ENCODE data around the gene EPB41L2. TPM values are rescaled to one million over a fixed set of nuclear protein-coding genes. Genes with fewer than 3 reads are reported as not detected.

The EPB41L2 gene
- 23.2 and 31.9 TPM in 2 replicates for total RNA-seq (2014; rRNA removed; shearing (Covaris generic))
- 27.8 and 31.3 TPM in 2 replicates for polyA plus RNA-seq (2016; fragmentation: Nextera tagmentation; extraction: Ambion mirVana)

GRCh38 chr6:131063028-131063763, at the start of gene EPB41L2:
TSS of gene EPB41L2 (minus strand) at chr6:131063245. CDS start at chr6:130956485, 106,760 bp downstream.
- H3K9ac ChIP-seq: peak within 1 kb of the TSS; percentile 82
- no peaks in the 10 kb centered on the region for H4K20me1 ChIP-seq (ENCODE audit: insufficient read depth)
- H3K9me3 ChIP-seq (ENCODE audit: low read depth): no peaks in the 10 kb centered on the region
- in situ Hi-C loops (cut with MboI): no loop called here
- H3K36me3 ChIP-seq (ENCODE audit: low read depth): no peaks in the 10 kb centered on the region
- no peaks in the 10 kb centered on the region for H3K27me3 ChIP-seq (replicated peaks; ENCODE audit: insufficient read depth)
- peaks cover 39% of the 10 kb centered on the region for H3F3A ChIP-seq (ENCODE audit: insufficient read depth)
- 0 to 1% methylated on average over 37 to 58 of the region's 61 CpGs for WGBS, 2 experiments (ENCODE audit: low coverage in 1 of 2, low lambda C conversion rate in 2 of 2, missing lambda C conversion rate in 2 of 2)
- no peak for TF ChIP-seq EZH2 (IDR thresholded peaks at IDR 0.05; ENCODE audit: insufficient read depth, poor library complexity, severe bottlenecking)
- no peak for TF ChIP-seq EZH2phosphoT487 (IDR thresholded peaks at IDR 0.05; ENCODE audit: insufficient read depth, low read depth)
- peak within 1 kb of the TSS; percentile 95 for H3K4me2 ChIP-seq (ENCODE audit: unreplicated experiment)
- H3K79me2 ChIP-seq (ENCODE audit: insufficient read depth): peaks cover 18% of the 10 kb centered on the region
- H2AFZ ChIP-seq: peak within 1 kb of the TSS; percentile 98
- H3K4me1 ChIP-seq (ENCODE audit: insufficient read depth): peaks cover 26% of the 10 kb centered on the region
- peak within 1 kb of the TSS; percentile 87 for H3K4me3 ChIP-seq
- no peaks in the 10 kb centered on the region for H3K9me2 ChIP-seq (ENCODE audit: insufficient read depth)
- H3K27ac ChIP-seq: peak within 1 kb of the TSS; percentile 83
- peak; percentile 96 for DNase-seq

- H4K20me1 ChIP-seq (ENCODE audit: insufficient read depth): no peaks in the 10 kb centered on the region
- peaks cover 1% of the 10 kb centered on the region; the same call in 1 of the 2 replicates for H3F3A ChIP-seq (ENCODE audit: insufficient read depth)
- 62 to 63% methylated on average over 1 of the region's 1 CpG for WGBS, 2 experiments (ENCODE audit: low coverage in 1 of 2, low lambda C conversion rate in 2 of 2, missing lambda C conversion rate in 2 of 2)
- H3K4me1 ChIP-seq (ENCODE audit: insufficient read depth): peaks cover 3% of the 10 kb centered on the region
- no peaks in the 10 kb centered on the region for H3K27me3 ChIP-seq (replicated peaks; ENCODE audit: insufficient read depth)
- no peaks in the 10 kb centered on the region for H3K9me2 ChIP-seq (ENCODE audit: insufficient read depth)
- H3K4me3 ChIP-seq: no peak overlapping the region
- H3K79me2 ChIP-seq (ENCODE audit: insufficient read depth): no peaks in the 10 kb centered on the region
- H2AFZ ChIP-seq: no peak overlapping the region
- no peak for DNase-seq
- no peaks in the 10 kb centered on the region for H3K36me3 ChIP-seq (ENCODE audit: low read depth)
- in situ Hi-C loops (cut with MboI): no loop called here
- no peaks in the 10 kb centered on the region for H3K9me3 ChIP-seq (ENCODE audit: low read depth)
- no peak overlapping the region for H3K9ac ChIP-seq
- no peak overlapping the region for H3K27ac ChIP-seq
- H3K4me2 ChIP-seq (ENCODE audit: unreplicated experiment): no peak overlapping the region
- TF ChIP-seq EZH2 (IDR thresholded peaks at IDR 0.05; ENCODE audit: insufficient read depth, poor library complexity, severe bottlenecking) (no peak), EZH2phosphoT487 (IDR thresholded peaks at IDR 0.05; ENCODE audit: insufficient read depth, low read depth) (no peak)
Observed at GRCh38 chr6:131112249-131112648, 49.2 kb upstream of the EPB41L2 start.

- H3K36me3 ChIP-seq (ENCODE audit: low read depth): no peaks in the 10 kb centered on the region
- DNase-seq: peak; percentile 60
- no peak overlapping the region for H2AFZ ChIP-seq
- peaks cover 9% of the 10 kb centered on the region; the same call in 1 of the 2 replicates for H3F3A ChIP-seq (ENCODE audit: insufficient read depth)
- H4K20me1 ChIP-seq (ENCODE audit: insufficient read depth): no peaks in the 10 kb centered on the region
- no peaks in the 10 kb centered on the region for H3K9me2 ChIP-seq (ENCODE audit: insufficient read depth)
- H3K4me2 ChIP-seq (ENCODE audit: unreplicated experiment): no peak overlapping the region
- no peaks in the 10 kb centered on the region for H3K27me3 ChIP-seq (replicated peaks; ENCODE audit: insufficient read depth)
- in situ Hi-C loops (cut with MboI): no loop called here
- no peak overlapping the region for H3K4me3 ChIP-seq
- no peak overlapping the region for H3K27ac ChIP-seq
- TF ChIP-seq EZH2 (IDR thresholded peaks at IDR 0.05; ENCODE audit: insufficient read depth, poor library complexity, severe bottlenecking) (no peak), EZH2phosphoT487 (IDR thresholded peaks at IDR 0.05; ENCODE audit: insufficient read depth, low read depth) (no peak)
- H3K9me3 ChIP-seq (ENCODE audit: low read depth): no peaks in the 10 kb centered on the region
- no peaks in the 10 kb centered on the region for H3K79me2 ChIP-seq (ENCODE audit: insufficient read depth)
- H3K9ac ChIP-seq: no peak overlapping the region
- peaks cover 16% of the 10 kb centered on the region for H3K4me1 ChIP-seq (ENCODE audit: insufficient read depth)
- 90 to 95% methylated on average over 1 of the region's 1 CpG for WGBS, 2 experiments (ENCODE audit: low coverage in 1 of 2, low lambda C conversion rate in 2 of 2, missing lambda C conversion rate in 2 of 2)
Observed at GRCh38 chr6:131107151-131107550, 44.1 kb upstream of the EPB41L2 start.

GRCh38 chr6:131103901-131104300, 40.9 kb upstream of the EPB41L2 start:
- TF ChIP-seq EZH2phosphoT487 (IDR thresholded peaks at IDR 0.05; ENCODE audit: insufficient read depth, low read depth): no peak
- no peak for TF ChIP-seq EZH2 (IDR thresholded peaks at IDR 0.05; ENCODE audit: insufficient read depth, poor library complexity, severe bottlenecking)
- Histone ChIP-seq H3K27me3 (replicated peaks; ENCODE audit: insufficient read depth) (no peaks in the 10 kb centered on the region), H3K27ac (no peak overlapping the region), H3K4me2 (ENCODE audit: unreplicated experiment) (no peak overlapping the region), H3K4me3 (no peak overlapping the region), H4K20me1 (ENCODE audit: insufficient read depth) (no peaks in the 10 kb centered on the region), H3K9ac (no peak overlapping the region), H3K9me2 (ENCODE audit: insufficient read depth) (no peaks in the 10 kb centered on the region), H3K4me1 (ENCODE audit: insufficient read depth) (peaks cover 20% of the 10 kb centered on the region), H3K79me2 (ENCODE audit: insufficient read depth) (no peaks in the 10 kb centered on the region), H3K36me3 (ENCODE audit: low read depth) (no peaks in the 10 kb centered on the region), H3F3A (ENCODE audit: insufficient read depth) (peaks cover 18% of the 10 kb centered on the region), H2AFZ (no peak overlapping the region), H3K9me3 (ENCODE audit: low read depth) (no peaks in the 10 kb centered on the region)
- in situ Hi-C loops (cut with MboI): no loop called here
- no peak for DNase-seq
- 100% methylated on average over 1 of the region's 1 CpG for WGBS, 2 experiments (ENCODE audit: low coverage in 1 of 2, low lambda C conversion rate in 2 of 2, missing lambda C conversion rate in 2 of 2)
